GM12891 (cell line): ENCODE measurements around the gene LCE2A.
"Not testable (repeated sequence)": the region's sequence is repeated elsewhere in the genome, so short reads cannot be mapped to it uniquely, and the experiment has no call there.

ENCODE experiments used
- DNase-seq: peaks from one replicate; pipeline ENCODE4 v3.0.0; 2011; ENCODE audit warnings: low spot score; ENCODE audit not compliant: insufficient read length
- FAIRE-seq: peaks from 2 replicates; lab custom pipeline; 2011; peaks lifted over from hg19 to GRCh38; lab: Jason Lieb, UNC
- PAX5 ChIP-seq: IDR thresholded peaks from 2 replicates; pipeline ENCODE4 v1.6.1; 2011; ENCODE audit warnings: low read length, moderate library complexity, mild to moderate bottlenecking; ENCODE audit not compliant: insufficient read depth, severe bottlenecking
- POLR2A ChIP-seq: IDR thresholded peaks from 2 replicates; pipeline ENCODE4 v1.6.1; 2011; ENCODE audit warnings: low read depth, low read length, control low read depth
- POLR2AphosphoS5 ChIP-seq: IDR thresholded peaks from 2 replicates; pipeline ENCODE4 v1.6.1; 2011; ENCODE audit warnings: low read depth, low read length, control low read depth
- POU2F2 ChIP-seq: IDR thresholded peaks from 2 replicates; pipeline ENCODE4 v1.6.1; 2011; ENCODE audit warnings: low read depth, mild to moderate bottlenecking, control low read depth, low read length, moderate library complexity
- SPI1 ChIP-seq: IDR thresholded peaks from 2 replicates; pipeline ENCODE4 v1.6.1; 2011; ENCODE audit warnings: low read depth, low read length, control low read depth
- TAF1 ChIP-seq: IDR thresholded peaks from 2 replicates; pipeline ENCODE4 v1.6.1; 2011; ENCODE audit warnings: low read depth, low read length, control low read depth

Gene LCE2A

GRCh38 chr1:152681616-152682015, 16.5 kb upstream of the LCE2A start:
- DNase-seq (no peak), FAIRE-seq (no peak)
- no peak for TF ChIP-seq POLR2A
- TF ChIP-seq PAX5 = no peak
- no peak for TF ChIP-seq POLR2AphosphoS5

GRCh38 chr1:152683846-152684245, 14.3 kb upstream of the LCE2A start:
- no peak for TF ChIP-seq POLR2AphosphoS5
- TF ChIP-seq TAF1 = no peak
- TF ChIP-seq SPI1 = no peak
- FAIRE-seq (no peak), DNase-seq (no peak)

GRCh38 chr1:152685823-152686222, 12.3 kb upstream of the LCE2A start, which contains the start of gene LCE2B:
TSS of gene LCE2B (plus strand) at chr1:152686123. CDS start at chr1:152686844, 721 bp downstream.
- not testable (repeated sequence) for FAIRE-seq, DNase-seq

DNA sequence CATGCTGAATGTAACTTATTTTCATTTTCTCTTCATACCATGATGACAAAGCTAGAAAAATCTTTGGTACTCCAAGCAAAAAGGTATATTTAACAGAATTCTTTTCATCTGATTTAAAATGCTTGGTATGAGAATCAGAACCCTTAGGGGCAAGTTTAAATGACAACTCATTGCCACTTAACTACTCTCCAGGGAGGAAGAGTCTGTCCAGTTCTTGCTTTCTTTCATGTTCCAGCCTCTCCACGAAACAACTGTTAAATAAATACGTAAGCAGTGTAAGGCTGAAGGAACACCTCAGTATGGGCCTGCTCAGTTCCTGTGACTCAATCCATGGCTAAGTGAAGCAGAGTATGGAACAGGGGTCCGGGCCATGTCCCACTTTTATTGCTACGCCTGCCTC, 1.6 kb downstream of the LCE2A start:
- TF ChIP-seq POLR2A (no peak), TAF1 (no peak), POLR2AphosphoS5 (no peak), POU2F2 (no peak)
- FAIRE-seq = no peak
- DNase-seq = no peak

DNA sequence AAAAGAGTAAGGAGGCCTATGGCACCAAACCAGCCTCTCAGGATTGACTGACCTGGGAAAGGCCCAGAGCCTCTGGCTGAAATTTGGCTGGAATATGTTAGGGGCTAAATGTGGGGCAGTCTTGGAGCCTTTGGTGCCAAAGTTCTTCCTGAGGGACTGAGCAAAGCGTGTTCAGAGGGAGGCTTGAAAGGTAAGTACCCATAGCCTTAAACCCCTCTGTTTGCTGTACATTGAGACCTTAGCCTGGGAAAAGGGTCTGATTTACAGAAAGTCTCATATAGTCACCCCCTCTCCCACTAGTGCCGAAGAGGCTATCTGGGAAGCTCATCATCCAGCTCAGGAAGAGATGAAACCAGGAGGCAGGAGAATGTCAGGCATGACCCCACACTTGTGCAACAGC, 9.7 kb downstream of the LCE2A start, which contains the start of gene LCE4A:
LCE4A (plus strand) TSS at position 301 of the 400 bp plus-strand sequence. CDS start 916 bp downstream, outside the sequence.
- no peak for FAIRE-seq

GRCh38 chr1:152718238-152718637, 20.1 kb downstream of the LCE2A start:
- no peak for FAIRE-seq
- DNase-seq = no peak
- TF ChIP-seq POLR2AphosphoS5 (no peak), TAF1 (no peak), SPI1 (no peak), PAX5 (no peak), POLR2A (no peak), POU2F2 (no peak)

More for the DNA sequence above, 9.7 kb downstream of the LCE2A start, which contains the start of gene LCE4A:
- TF ChIP-seq POLR2A = no peak
- no peak for TF ChIP-seq PAX5
- TF ChIP-seq POU2F2 = no peak
- no peak for TF ChIP-seq TAF1
- no peak for TF ChIP-seq POLR2AphosphoS5
- no peak for TF ChIP-seq SPI1
- DNase-seq = no peak

DNA sequence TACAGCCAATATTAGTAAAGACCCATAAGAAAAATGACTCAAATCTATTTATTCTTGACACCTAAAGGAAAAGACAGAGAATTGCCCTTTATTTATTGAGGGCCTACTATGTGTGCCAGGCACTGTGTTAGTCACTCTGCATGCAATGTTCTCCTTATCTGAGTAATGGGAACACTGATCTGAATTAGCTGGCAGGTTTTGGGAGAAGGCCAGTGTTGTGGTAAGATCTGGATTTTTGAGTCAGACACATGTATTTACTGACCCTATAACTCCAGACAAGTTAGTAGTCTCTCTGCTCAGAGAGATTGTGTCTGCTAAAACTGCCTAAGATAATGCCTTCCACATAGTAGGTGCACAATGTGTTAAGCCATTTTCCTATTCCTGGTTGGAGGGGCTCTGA, 27.1 kb downstream of the LCE2A start:
- no peak for FAIRE-seq
- no peak for DNase-seq
- TF ChIP-seq SPI1 = no peak
- TF ChIP-seq POLR2AphosphoS5 = no peak
- TF ChIP-seq PAX5 = no peak

DNA sequence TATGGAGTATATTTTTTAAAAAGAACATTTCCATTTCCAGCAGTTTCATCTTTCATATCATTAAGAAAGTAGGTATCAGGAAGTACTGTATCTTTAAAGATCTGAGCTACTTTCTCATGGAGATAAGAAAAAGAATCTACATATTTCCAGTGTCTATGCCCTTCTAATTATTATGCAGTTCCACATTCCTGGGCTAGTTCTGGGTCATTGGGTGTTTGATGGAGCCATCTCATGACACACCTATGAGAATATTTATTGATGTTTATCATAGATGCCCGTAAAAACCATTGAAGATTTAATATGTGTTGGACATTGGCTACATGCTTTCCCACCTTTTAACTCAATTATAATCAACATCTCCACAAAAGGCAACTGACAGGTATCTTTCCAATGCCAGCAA, 30.8 kb downstream of the LCE2A start:
- FAIRE-seq (no peak), DNase-seq (no peak)
- TF ChIP-seq TAF1 (no peak), POU2F2 (no peak), POLR2AphosphoS5 (no peak), PAX5 (no peak), SPI1 (no peak), POLR2A (no peak)

DNA sequence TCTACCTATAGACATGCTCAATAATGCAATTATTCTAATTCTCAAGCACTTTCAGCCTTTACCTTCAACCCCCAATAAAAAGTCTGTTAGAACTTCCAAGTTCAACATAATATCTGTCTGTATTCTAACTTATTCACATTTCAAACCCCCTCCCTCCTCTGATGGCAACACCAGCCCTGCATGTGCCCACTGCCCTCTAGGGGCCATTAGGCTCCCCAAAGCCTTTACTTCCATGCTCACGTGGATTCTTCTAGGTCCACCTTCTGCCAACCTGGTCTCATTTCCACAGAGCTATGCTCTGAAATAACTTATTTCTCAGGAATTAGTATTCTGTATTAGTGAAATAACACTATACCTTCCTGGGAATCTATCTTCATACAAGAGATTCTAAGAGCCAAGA, 37.5 kb downstream of the LCE2A start:
- no peak for TF ChIP-seq POLR2A
- TF ChIP-seq POLR2AphosphoS5 = no peak
- no peak for TF ChIP-seq TAF1
- no peak for TF ChIP-seq PAX5
- TF ChIP-seq POU2F2 = no peak
- TF ChIP-seq SPI1 = no peak
- no peak for FAIRE-seq
- DNase-seq = no peak

DNA sequence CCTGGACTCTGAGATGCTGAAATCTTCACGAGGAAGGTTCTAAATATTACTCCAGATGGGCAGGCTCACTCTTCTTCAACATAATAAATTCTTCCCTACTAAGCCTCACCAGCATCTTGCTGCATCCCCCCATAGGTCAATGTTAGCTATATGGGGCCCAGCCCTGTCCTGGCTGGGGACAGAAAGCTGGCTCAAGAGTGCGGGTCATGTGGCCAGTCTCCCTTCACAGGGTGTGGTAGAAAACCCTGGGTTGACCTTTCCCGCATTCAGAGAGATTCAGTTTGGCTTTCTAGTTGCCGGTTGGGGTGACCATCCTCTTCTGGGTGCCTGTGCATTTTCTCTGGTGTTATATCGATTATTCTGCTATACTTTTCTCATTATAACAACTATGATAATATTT, 39.9 kb downstream of the LCE2A start:
- no peak for TF ChIP-seq PAX5
- no peak for TF ChIP-seq TAF1
- no peak for TF ChIP-seq SPI1
- no peak for TF ChIP-seq POLR2AphosphoS5
- no peak for FAIRE-seq
- DNase-seq = no peak

- TF ChIP-seq SPI1 (no peak), PAX5 (no peak), TAF1 (no peak), POLR2AphosphoS5 (no peak)
- FAIRE-seq (no peak), DNase-seq (no peak)
Measured at GRCh38 chr1:152739841-152740240, 41.7 kb downstream of the LCE2A start.

DNA sequence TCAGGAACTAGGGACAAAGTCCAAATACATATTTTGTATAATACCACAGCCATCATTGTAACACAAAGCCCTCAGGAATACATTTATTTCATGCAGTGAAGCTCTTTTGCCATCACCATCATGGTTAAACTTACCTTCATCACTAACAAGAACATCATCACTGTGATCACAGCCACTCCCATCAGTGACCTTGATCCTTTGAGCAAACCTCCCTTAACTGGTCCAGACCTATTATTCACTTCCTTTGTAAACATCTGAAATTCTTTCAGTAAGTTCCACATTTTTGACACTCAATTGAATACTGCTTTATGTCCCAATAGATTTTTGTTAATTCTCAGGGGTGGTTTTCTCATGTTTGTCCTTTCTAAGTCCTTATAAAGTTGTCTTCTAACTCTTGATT, 43.5 kb downstream of the LCE2A start:
- FAIRE-seq (no peak), DNase-seq (no peak)
- TF ChIP-seq POLR2AphosphoS5 (no peak), TAF1 (no peak), SPI1 (no peak), POU2F2 (no peak), POLR2A (no peak), PAX5 (no peak)
